A673 (cell line): Measurements from ENCODE around the gene PCDHA3. TPM values are rescaled to one million over a fixed set of nuclear protein-coding genes. Genes with fewer than 3 reads are reported as not detected.

Source experiments
- BruUV-seq: library from RNA; stranded (reverse); fragments of 400-500 nt; replicated peaks from 2 replicates; lab custom pipeline; 2021; lab: Mats Ljungman, UMichigan
- CTCF ChIA-PET: fragments of 300-600 bp; sonication (Branson Sonifier 250); formaldehyde crosslinking; loops from one replicate; lab custom pipeline; 2022; ENCODE audit warnings: antibody characterized with exemption; lab: Charles Lee
- POLR2A ChIA-PET: fragments of 300-600 bp; sonication (Branson Sonifier 250); formaldehyde crosslinking; loops from one replicate; lab custom pipeline; 2022; ENCODE audit warnings: antibody characterized with exemption; ENCODE audit not compliant: low non-redundant PET; lab: Charles Lee
- DNase-seq: peaks from one replicate; pipeline ENCODE4 v3.0.0-alpha.2; 2015; ENCODE audit warnings: low spot score
- H3K27ac ChIP-seq: fragments of 200-600 bp; sonication (generic); 2 replicates; pipeline ENCODE4 v1.5.1; 2016; ENCODE audit warnings: mixed run types, low read depth, mild to moderate bottlenecking, mixed read lengths, antibody characterized with exemption, low read length; ENCODE audit not compliant: poor library complexity, severe bottlenecking
- H3K27me3 ChIP-seq: fragments of 200-600 bp; sonication (generic); replicated peaks from 2 replicates; pipeline ENCODE4 v1.6.1; 2017; ENCODE audit warnings: mixed run types, low read depth, mild to moderate bottlenecking, mixed read lengths, antibody characterized with exemption, low read length; ENCODE audit not compliant: insufficient read depth, poor library complexity
- H3K36me3 ChIP-seq: fragments of 200-600 bp; sonication (generic); 2 replicates; pipeline ENCODE4 v1.6.1; 2016; ENCODE audit warnings: mixed run types, mild to moderate bottlenecking, mixed read lengths, antibody characterized with exemption, low read length; ENCODE audit not compliant: insufficient read depth, poor library complexity, severe bottlenecking
- H3K4me1 ChIP-seq: fragments of 200-600 bp; sonication (generic); 2 replicates; pipeline ENCODE4 v1.6.1; 2017; ENCODE audit warnings: mixed run types, mild to moderate bottlenecking, mixed read lengths, antibody characterized with exemption, low read length; ENCODE audit not compliant: insufficient read depth, poor library complexity, severe bottlenecking
- H3K4me3 ChIP-seq: fragments of 200-600 bp; sonication (generic); 2 replicates; pipeline ENCODE4 v1.5.1; 2016; ENCODE audit warnings: low read depth, mixed run types, mild to moderate bottlenecking, mixed read lengths, low read length; ENCODE audit not compliant: poor library complexity, severe bottlenecking
- H3K9me3 ChIP-seq: fragments of 200-600 bp; sonication (generic); 2 replicates; pipeline ENCODE4 v1.6.1; 2016; ENCODE audit warnings: mixed run types, low read depth, mild to moderate bottlenecking, mixed read lengths, antibody characterized with exemption, low read length; ENCODE audit not compliant: poor library complexity, severe bottlenecking
- CTCF ChIP-seq: fragments of 300-800, 200-600 bp; sonication (generic); conservative IDR thresholded peaks from 2 replicates; pipeline ENCODE4 v1.5.1; 2017; ENCODE audit warnings: low read depth, mild to moderate bottlenecking, antibody characterized with exemption, low read length, moderate library complexity, mixed read lengths
- EZH2 ChIP-seq: fragments of 200-600 bp; sonication (generic); IDR thresholded peaks from 2 replicates; pipeline ENCODE4 v1.6.1; 2017; ENCODE audit warnings: borderline replicate concordance, low read depth, mild to moderate bottlenecking, mixed read lengths, antibody characterized with exemption, low read length; ENCODE audit not compliant: poor library complexity, severe bottlenecking
- intact Hi-C: fragments of 100-400 bp; cut with micrococcal nuclease; formaldehyde crosslinking; loops from one replicate; pipeline ENCODE4 v1.10.0; 2022; ENCODE audit not compliant: unreplicated experiment
- total RNA-seq: library from RNA; stranded (reverse); gene quantifications from 2 replicates; pipeline ENCODE4 v1.2.3, GENCODE V29; 2021

Gene PCDHA3
- total RNA-seq, 1 experiment from 2014 or later = 3.2 TPM

- no peaks in the 10 kb centered on the region for H3K27me3 ChIP-seq
- no peak within 1 kb of the TSS for H3K27ac ChIP-seq
- no peaks in the 10 kb centered on the region for H3K36me3 ChIP-seq
- DNase-seq = peak; percentile 76
- CTCF ChIA-PET = interaction anchor here (0.6 to 1.8 kb wide), 12 partner anchors 10 to 199 kb away, joined by 3 to 13 read pairs (median 4); partner anchors contain the start of genes PCDHA10, PCDHA12, PCDHA13 and PCDHA5
- peak; percentile 71 for TF ChIP-seq CTCF
- no peak for TF ChIP-seq EZH2
- no TSS peak for BruUV-seq
- no peaks in the 10 kb centered on the region for H3K4me1 ChIP-seq
- POLR2A ChIA-PET = interaction anchor here (0.6 kb wide), 1 partner anchor 232 kb away, joined by 3 read pairs; no protein-coding TSS in a partner anchor
- peak within 1 kb of the TSS; percentile 52 for H3K4me3 ChIP-seq
- no peaks in the 10 kb centered on the region for H3K9me3 ChIP-seq
- intact Hi-C loops = no loop called here
Measured at GRCh38 chr5:140840978-140841962, 40.4 kb downstream of the PCDHA3 start, which contains the start of gene PCDHA8. Gene PCDHA8 (plus strand): TSS chr5:140841187. CDS start chr5:140841322, 135 bp downstream.

- ChIA-PET POLR2A (no interaction called here), CTCF (no interaction called here)
- Histone ChIP-seq H3K4me3 (no peak overlapping the region), H3K9me3 (no peaks in the 10 kb centered on the region), H3K36me3 (no peaks in the 10 kb centered on the region), H3K27ac (no peak overlapping the region), H3K4me1 (no peaks in the 10 kb centered on the region), H3K27me3 (no peaks in the 10 kb centered on the region)
- no peak for TF ChIP-seq CTCF
- TF ChIP-seq EZH2 = no peak
- intact Hi-C loops = no loop called here
- BruUV-seq = no TSS peak
- DNase-seq = no peak
Measured at GRCh38 chr5:140842798-140843733, 42.2 kb downstream of the PCDHA3 start.
